ENCODE measurements around the gene RPL41.
"Not testable (repeated sequence)": the region's sequence is repeated elsewhere in the genome, so short reads cannot be mapped to it uniquely, and the experiment has no call there.

Gene RPL41

DNA sequence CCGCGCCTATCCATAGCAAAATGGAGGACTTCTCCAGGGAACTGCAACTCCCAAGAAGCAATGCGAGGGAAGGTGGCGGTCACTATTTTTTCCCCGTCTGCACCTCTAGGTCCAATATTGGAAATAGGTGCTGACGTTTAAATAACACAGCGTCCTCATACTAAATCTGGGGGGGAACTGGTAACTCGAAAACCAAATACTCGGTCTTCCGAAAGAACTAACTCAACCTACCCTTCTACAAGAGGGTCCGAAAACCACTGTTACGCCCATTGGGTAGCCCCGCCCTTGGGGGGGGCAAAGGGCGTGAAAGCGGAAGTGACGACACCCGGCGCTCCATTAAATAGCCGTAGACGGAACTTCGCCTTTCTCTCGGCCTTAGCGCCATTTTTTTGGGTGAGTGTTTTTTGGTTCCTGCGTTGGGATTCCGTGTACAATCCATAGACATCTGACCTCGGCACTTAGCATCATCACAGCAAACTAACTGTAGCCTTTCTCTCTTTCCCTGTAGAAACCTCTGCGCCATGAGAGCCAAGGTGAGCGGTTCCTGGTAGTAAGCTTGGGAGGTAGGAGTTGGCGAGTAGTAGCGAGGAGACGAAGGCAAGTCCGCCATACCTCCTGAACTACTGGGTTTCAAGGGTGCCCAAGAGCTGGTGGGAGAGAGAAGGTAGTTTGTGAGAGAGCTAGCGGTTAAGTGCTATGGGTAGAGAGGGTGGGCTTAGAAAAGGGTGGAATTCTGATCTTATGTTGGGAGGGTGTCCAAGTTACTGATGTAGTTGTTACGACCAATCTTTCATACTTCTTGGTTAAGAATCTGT is at the start of gene RPL41:
RPL41 (plus strand) TSS at position 367 of the 815 bp plus-strand sequence.
- peak; percentile 86 to 88 (median 88) for DNase-seq (ENCODE audit: low read depth in 3 of 3)

DNA sequence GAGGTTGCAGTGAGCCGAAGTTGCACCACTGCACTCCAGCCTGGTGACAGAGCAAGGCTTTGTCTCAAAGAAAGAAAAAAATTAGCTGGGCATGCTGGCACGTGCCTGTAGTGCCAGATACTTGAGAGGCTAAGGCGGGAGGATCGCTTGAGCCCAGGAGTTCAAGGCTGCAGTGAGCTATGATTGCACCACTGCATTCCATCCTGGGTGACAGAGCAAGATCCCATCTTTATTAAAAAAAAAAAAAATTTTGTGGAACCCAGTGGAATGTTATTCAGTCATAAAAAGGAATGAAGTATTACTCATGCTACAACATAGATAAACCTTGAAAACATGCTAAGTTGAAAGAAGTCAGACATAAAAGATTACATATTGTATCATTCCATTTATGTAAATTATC is 44.8 kb upstream of the RPL41 start:
- no peak for DNase-seq (ENCODE audit: low read depth in 3 of 3)

DNA sequence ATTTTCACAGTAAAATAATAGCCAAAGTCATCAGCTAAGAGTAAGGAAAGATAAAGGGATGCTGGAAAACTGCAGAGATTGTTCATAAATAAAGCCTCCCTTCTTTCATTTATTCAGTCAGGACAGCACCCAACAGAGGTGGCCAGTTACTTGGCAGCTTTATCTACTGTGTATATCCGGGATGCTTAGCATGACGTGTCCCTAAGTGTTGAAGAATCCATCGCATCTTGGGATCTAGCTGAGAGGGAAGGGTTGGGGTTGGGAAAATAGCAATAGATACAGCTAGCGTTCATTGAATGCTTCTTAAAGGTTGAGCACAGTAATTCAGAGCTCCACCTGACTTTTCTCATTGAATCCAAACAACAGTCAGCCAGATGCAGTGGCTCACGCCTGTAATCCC is 42.0 kb upstream of the RPL41 start:
- DNase-seq (ENCODE audit: low read depth in 3 of 3): no peak

DNA sequence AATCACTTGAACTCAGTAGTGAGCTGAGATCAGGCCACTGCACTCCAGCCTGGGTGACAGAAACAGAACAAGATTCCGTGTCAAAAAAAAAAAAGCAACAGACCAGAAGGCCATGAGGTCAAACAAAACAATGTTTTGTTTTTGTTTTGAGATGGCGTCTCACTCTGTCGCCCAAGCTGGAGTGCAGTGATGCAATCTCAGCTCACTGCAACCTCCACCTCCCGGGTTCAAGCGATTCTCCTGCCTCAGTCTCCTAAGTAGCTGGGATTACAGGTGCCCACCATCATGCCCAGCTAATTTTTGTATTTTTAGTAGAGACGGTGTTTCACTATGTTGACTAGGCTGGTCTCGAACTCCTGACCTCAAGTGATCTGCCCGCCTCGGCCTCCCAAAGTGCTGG is 38.5 kb upstream of the RPL41 start:
- not testable (repeated sequence) for DNase-seq (ENCODE audit: low read depth in 3 of 3)

DNA sequence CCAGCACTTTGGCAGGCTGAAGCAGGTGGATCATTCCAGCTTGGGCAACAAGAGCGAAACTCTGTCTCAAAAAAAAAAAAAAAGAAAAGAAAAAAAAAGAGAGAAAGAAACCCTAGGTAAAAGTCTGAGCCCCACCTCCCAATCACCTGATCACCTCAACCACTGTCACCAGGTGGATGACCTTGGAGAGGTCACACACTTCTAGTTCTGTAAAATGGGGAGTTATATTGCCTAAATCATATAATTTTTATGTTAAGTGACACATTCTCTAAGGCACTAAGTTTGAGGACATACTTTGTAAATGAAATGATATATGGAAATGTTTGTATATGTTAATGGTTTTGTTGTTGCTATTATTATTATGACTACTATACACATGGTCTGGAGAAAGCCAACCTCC is 38.0 kb upstream of the RPL41 start:
- DNase-seq (ENCODE audit: low read depth in 3 of 3): no peak

DNA sequence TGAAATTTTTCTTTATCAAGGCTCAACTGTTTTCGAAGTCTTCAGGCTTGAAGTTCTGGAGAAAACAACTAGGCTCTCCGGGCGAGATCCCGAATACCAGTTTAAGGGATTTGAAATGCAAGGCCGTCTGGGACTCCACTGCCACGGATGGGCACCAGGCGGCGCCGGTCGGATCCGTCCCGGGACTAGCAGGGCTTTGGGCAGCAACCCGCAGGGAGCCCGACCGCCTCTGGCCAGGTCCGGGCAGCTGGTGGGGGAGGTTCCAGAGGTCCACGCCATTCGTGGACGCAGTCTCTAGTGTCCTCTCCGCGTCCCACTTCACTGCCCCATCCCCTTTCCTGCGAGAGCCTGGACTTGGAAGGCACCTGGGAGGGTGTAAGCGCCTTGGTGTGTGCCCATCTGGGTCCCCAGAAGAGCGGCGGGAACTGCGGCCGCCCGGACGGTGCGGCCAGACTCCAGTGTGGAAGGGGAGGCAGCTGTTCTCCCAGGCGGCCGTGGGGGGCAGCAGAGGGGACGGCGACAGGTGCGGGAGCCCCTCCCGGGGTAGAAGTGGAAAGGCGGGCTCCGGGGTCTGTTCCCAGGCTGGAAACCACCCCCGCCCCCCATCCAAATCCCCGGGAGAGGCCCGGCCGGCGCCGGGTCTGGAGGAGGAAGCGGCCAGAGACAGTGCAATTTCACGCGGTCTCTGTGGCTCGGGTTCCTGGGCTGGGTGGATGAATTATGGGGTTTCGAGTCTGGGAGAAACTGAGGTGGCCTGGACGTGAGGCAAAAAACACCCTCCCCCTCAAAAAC is 37.3 kb upstream of the RPL41 start:
- DNase-seq (ENCODE audit: low read depth in 3 of 3): peak; percentile 16 to 38 (median 16)

DNA sequence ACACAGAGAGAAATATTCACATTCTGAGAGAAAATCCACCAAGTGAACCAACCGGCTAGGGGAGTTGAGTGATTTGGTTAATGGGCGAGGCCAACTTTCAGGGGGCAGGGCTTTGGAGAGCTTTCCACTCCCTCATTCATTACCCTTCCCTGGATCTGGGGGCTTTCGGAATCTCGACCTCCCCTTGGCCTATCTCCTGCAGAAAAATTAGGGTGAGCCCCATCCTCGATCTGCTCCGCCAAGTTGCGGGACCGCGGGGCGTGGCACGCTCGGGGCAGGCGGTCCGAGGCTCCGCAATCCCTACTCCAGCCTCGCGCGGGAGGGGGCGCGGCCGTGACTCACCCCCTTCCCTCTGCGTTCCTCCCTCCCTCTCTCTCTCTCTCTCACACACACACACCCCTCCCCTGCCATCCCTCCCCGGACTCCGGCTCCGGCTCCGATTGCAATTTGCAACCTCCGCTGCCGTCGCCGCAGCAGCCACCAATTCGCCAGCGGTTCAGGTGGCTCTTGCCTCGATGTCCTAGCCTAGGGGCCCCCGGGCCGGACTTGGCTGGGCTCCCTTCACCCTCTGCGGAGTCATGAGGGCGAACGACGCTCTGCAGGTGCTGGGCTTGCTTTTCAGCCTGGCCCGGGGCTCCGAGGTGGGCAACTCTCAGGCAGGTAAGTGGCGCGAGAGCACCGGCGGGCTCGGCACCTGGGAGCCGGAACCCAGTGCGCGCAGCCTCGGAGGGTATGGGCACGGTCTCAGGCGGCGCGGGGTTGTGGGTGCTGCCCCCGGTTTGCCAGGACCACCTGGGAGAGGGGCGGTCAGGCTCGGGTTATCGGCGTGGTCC is 36.5 kb upstream of the RPL41 start, which contains the start of gene ERBB3:
ERBB3 (plus strand) TSS at position 443 of the 833 bp plus-strand sequence; CDS start at position 579, 136 bp downstream.
- DNase-seq (ENCODE audit: low read depth in 3 of 3): peak; percentile 37 to 57 (median 45)

DNA sequence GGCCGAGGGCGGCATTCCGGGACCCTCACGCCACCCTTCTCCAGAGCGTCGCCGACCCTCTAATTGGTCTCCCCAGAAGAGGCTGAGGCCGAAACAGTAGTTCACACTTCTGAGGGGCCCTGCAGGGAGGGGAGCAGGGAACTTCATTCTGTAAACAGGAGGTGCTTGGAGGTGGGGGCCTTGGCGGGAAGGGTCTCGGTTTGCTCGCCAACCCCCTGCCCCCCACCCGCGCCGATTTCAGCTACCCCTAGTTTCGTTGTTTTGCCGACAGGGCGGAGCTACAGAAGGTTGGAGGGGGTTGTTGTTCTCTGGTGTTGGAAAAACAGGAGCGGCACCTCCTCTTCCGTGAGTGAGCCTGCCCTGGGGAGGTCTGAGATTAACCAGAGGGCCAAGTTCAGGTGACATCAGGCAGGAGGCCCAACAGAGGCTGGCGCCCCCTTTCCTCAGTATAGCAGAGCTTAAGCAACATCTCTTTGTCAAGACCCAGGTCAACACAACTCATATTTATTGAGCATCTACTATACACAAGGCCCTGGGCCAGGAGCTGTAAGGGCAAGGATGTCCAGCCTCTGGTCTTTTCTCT is 35.8 kb upstream of the RPL41 start:
- DNase-seq (ENCODE audit: low read depth in 3 of 3): no peak

DNA sequence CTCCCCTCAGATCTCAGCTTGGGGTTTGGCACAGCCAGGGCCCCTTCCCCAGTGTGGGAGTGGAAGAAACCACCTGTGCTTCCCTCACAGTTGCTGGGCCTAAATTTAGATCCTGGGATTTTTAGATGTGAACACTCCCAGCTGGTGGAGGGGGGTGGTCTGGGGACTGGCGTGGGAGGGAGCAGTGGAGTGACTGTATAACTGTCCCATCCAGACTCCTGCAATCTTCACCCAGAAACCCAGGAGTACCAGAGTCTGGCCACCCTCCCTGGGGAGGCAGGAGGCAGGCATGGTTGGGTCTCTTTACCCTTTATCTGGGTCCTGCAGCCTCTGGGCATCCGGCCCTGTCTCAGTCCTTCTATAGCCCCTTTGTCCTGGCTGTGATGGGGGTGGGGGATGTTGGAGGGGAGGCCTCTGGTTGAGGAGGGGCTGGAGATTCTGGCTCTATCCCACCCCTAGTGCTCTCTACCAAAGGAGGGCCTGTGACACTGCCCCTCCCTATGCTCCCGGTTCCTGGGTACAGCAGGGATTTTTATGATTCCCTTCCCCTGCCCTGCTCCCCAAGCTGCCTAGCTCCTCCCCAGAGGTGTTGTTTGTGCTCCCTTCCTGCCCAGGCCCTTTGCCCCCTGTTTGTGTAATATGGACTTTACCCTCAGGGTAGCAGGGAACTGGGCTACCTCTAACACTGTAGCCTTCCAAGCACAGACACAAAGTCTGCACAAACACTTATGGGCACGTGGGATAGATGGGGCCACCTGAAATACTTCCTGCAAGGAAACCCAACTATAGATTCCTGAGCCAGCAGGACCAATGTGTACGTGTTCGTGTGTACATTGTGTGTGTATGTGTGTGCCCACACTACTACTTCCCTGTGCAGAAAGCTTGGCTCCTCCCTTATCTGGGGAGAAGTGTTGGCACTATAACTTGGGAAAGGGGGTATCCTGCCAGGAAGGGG is 34.8 kb upstream of the RPL41 start:
- DNase-seq (ENCODE audit: low read depth in 3 of 3): no peak

DNA sequence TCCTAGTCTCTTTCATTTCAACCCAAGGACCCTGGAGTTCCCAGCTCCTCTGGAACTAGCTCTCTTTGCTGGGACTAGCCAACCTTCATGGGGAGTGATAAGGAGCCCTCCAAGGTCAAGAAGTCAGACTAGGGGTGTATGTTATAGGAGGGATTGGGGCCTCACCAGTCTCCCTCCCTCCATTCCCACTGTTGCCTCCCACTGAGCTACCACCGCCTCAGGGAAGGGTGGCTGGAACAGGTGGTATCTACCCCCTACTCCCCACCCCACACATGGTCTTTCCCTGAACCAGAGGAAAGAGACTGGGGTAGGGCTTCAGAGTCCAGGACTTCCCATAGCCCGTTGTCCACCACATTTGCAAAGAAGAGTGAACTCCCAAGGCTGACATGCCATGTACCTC is 34.1 kb upstream of the RPL41 start:
- no peak for DNase-seq (ENCODE audit: low read depth in 3 of 3)

DNA sequence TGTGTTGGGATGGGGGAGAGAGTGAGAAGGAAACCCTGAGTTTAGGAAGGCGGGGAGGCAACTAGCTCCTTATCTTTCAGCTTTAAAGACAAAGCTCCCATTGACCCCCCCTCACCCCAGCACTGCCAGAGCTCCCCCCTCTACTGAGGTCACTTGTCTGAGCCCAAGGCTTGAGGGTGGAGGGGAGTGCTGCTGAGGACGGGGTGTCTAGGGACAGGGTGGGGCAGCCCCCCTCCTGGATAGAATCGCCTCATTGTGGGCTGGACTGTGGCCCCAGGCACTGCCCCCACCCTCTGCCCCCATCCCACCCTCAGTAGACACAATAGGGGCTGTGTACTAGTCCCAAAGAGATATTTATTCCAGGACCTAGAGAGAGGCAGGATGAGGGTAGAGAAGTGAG is 33.5 kb upstream of the RPL41 start:
- DNase-seq (ENCODE audit: low read depth in 3 of 3): no peak

DNA sequence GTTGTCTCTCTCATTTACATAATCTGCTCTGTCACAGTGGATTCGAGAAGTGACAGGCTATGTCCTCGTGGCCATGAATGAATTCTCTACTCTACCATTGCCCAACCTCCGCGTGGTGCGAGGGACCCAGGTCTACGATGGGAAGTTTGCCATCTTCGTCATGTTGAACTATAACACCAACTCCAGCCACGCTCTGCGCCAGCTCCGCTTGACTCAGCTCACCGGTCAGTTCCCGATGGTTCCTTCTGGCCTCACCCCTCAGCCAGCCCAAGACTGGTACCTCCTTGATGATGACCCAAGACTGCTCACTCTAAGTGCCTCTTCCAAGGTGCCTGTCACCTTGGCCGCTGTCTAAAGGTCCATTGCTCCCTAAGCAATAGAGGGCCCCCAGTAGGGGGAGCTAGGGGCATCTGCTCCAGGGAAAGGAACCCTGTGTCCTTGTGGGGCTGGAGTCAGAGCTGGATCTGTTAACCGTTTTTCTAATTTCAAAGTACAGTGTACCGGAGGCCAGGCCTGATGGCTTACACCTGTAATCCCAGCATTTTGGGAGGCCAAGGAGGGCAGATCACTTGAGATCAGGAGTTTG is 31.4 kb upstream of the RPL41 start:
- no peak for DNase-seq (ENCODE audit: low read depth in 3 of 3)

DNA sequence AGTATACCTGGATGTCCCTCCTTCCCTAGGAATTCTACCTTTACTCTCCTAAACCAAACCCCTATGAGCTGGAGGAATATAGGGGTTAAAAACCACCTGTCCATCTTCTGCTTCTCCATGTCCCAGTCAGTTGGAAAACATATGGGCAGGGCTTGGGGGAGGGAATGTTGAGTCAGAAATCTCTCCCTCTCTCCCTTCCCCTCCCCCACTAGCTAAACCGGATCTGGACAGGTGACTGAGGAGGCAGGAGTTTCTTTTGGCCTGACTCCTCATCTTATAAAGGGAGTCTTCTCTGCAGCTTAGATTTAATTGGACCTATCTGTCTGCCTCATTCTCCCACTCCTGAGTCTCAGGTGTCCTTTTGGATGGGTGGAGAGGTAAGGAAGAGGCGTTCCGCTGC is 30.3 kb upstream of the RPL41 start:
- DNase-seq (ENCODE audit: low read depth in 3 of 3): no peak

DNA sequence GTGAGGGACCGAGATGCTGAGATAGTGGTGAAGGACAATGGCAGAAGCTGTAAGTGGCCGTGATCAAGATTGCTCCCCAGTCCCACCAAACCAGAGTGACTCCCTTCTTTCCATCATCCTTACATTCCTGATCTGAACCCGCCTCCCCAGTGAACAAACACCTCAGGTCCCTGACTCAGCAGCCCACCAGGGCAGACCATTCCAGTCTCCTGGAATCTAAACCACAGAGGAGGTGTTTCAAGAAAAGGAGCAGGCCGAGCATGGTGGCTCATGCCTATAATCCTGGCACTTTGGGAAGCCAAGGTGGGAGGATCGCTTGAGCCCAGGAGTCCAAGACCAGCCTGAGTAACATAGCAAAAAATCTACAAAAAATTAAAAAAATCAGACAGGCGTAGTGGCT is 29.8 kb upstream of the RPL41 start:
- no peak for DNase-seq (ENCODE audit: low read depth in 3 of 3)

DNA sequence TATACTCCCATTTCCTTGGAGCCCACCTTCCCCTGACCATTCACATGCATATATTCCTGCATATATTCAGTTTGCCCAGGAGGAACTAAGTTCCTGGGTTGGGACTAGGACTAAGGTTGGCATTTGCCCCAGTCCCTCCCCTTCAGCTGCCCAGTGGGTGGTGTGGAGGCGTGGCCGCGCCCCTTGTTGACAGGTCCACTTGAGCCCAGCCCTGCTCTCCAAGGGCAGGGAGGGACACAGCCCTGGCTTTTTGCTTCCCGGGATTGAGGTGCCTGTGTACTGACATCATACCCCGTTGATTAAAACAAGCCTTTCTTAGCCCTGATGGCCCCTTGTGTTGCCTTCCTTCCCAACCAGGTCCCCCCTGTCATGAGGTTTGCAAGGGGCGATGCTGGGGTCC is 29.2 kb upstream of the RPL41 start:
- no peak for DNase-seq (ENCODE audit: low read depth in 3 of 3)

DNA sequence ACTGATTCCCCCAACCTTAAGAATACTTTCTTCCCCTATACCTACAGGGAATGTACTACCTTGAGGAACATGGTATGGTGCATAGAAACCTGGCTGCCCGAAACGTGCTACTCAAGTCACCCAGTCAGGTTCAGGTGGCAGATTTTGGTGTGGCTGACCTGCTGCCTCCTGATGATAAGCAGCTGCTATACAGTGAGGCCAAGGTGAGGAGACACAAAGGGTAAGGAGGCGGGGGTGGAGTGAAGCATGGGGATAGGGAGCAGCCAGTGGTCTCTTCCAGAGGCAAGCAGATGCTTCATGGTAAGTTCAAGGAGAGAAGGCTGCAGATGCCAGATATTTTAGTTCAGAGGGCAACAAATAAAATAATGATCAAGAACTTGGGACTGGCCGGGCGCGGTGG is 18.7 kb upstream of the RPL41 start:
- no peak for DNase-seq (ENCODE audit: low read depth in 3 of 3)

DNA sequence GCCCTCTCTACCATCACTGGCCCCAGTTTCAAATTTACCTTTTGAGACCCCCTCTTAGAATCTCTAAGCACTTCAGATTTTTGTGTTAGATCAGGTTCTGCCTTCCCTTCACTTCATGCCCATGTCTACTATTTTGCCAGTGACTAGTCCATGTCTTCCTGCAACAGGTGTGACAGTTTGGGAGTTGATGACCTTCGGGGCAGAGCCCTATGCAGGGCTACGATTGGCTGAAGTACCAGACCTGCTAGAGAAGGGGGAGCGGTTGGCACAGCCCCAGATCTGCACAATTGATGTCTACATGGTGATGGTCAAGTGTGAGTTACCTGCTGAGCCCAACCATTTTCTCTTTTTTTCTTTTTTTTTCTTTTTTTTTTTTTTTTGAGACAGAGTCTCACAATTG is 17.8 kb upstream of the RPL41 start:
- no peak for DNase-seq (ENCODE audit: low read depth in 3 of 3)

DNA sequence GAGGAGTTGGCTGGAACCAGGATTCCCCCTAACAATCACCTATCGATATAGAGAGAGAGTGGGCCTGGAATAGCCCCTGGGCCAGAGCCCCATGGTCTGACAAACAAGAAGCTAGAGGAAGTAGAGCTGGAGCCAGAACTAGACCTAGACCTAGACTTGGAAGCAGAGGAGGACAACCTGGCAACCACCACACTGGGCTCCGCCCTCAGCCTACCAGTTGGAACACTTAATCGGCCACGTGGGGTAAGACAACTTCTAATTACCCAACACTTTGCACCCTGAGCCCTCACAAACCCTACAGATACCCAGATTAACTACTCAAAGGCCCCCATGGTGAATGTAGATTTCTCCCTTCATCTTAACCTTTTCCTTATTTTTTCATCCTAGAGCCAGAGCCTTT is 16.6 kb upstream of the RPL41 start:
- no peak for DNase-seq (ENCODE audit: low read depth in 3 of 3)

DNA sequence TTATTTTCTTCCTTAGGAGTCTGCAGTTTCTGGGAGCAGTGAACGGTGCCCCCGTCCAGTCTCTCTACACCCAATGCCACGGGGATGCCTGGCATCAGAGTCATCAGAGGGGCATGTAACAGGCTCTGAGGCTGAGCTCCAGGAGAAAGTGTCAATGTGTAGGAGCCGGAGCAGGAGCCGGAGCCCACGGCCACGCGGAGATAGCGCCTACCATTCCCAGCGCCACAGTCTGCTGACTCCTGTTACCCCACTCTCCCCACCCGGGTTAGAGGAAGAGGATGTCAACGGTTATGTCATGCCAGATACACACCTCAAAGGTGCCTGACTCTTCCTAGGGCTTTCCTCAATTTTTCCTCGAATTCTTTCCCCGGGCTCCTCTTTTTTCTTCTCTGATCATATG is 15.4 kb upstream of the RPL41 start:
- DNase-seq (ENCODE audit: low read depth in 3 of 3): no peak

DNA sequence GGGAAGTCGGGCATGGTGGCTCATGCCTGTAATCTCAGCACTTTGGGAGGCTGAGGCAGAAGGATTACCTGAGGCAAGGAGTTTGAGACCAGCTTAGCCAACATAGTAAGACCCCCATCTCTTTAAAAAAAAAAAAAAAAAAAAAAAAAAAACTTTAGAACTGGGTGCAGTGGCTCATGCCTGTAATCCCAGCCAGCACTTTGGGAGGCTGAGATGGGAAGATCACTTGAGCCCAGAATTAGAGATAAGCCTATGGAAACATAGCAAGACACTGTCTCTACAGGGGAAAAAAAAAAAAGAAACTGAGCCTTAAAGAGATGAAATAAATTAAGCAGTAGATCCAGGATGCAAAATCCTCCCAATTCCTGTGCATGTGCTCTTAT is 13.8 kb upstream of the RPL41 start:
- DNase-seq (ENCODE audit: low read depth in 3 of 3): no peak
